GM19397 (cell line): ENCODE measurements around the gene PHYHIPL.

Experiments used
- ATAC-seq: cut with Tn5 transposase; IDR thresholded peaks from one replicate; pipeline ENCODE4 v1.9.1; 2021; ENCODE audit warnings: mild to moderate bottlenecking, moderate library complexity; ENCODE audit not compliant: unreplicated experiment

Gene PHYHIPL

DNA sequence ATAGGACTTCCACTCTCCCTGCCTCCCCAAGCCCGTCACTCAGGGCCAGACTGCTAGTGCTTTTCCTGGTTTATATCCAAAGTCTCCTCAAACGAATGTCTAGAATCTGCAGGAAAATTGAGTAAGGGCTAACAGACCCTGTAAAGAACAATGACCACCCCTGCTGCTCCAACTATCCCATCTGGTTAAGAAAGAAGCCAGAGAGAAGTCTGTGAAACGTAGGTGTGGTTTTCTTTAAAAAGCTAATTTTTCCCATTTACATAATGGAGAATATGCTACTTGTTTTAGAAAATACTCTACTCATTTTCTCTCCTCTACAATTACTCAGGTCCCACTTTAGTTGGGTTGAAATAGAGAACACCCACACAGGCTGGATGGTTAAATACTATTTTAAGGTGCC is 113.4 kb downstream of the PHYHIPL start:
- ATAC-seq, result no peak

- no peak for ATAC-seq
These were observed 114.0 kb downstream of the PHYHIPL start for GRCh38 chr10:59290448-59290847.
